Breast epithelium (tissue), 3 donors: Measurements from ENCODE around the gene SLC12A7.

Source experiments
- POLR2A ChIP-seq: fragments of 450-650 bp; IDR thresholded peaks from one replicate; pipeline ENCODE4 v1.6.1; 2016; ENCODE audit warnings: antibody characterized with exemption, mild to moderate bottlenecking, moderate library complexity
- POLR2AphosphoS5 ChIP-seq, 3 donors: sonication (generic); formaldehyde crosslinking; IDR thresholded peaks; one replicate each; pipeline ENCODE4 v1.6.1; 2017; ENCODE audit warnings: antibody characterized with exemption in 3 of 3
- TF ChIP-seq, protein P1 (sequence below), 3 donors: fragments of 450-650 bp; IDR thresholded peaks; one replicate each; pipeline ENCODE4 v1.5.1; 2016 to 2017; ENCODE audit warnings: antibody characterized with exemption in 3 of 3, mild to moderate bottlenecking in 3 of 3, moderate library complexity in 3 of 3

DNA sequence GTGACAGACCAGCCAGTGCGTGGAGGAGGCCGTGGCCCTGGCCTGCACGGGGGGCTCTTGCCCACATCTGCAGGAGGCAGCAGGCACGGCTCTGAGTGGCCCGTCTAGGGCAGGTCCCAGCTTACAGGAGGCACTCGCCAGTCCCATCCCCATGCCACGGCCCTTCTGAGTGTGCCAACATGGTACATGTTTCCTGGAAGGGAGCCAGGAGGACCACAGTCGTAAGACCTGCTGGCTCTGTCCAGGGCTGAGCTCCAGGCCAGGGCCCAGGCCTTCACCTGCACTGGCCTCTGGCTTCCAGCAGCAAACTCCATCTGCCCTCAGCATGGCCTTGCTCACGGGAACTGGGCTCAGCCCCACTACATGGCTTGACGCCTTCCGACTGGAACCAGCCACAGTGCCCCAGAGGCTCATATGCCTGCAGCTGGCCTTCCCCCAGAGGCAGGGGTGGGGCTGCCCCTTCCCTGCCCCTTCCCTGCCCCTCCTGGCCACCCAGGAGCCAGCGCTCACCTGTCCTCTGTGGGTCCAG, 99.5 kb downstream of the SLC12A7 start:
- TF ChIP-seq, protein P1, sequence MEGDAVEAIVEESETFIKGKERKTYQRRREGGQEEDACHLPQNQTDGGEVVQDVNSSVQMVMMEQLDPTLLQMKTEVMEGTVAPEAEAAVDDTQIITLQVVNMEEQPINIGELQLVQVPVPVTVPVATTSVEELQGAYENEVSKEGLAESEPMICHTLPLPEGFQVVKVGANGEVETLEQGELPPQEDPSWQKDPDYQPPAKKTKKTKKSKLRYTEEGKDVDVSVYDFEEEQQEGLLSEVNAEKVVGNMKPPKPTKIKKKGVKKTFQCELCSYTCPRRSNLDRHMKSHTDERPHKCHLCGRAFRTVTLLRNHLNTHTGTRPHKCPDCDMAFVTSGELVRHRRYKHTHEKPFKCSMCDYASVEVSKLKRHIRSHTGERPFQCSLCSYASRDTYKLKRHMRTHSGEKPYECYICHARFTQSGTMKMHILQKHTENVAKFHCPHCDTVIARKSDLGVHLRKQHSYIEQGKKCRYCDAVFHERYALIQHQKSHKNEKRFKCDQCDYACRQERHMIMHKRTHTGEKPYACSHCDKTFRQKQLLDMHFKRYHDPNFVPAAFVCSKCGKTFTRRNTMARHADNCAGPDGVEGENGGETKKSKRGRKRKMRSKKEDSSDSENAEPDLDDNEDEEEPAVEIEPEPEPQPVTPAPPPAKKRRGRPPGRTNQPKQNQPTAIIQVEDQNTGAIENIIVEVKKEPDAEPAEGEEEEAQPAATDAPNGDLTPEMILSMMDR (IDR thresholded peaks at IDR 0.05) = no peak
- TF ChIP-seq POLR2AphosphoS5 (IDR thresholded peaks at IDR 0.05) (no peak), POLR2A (no peak)
